GM23248 (cell line): Measurements from ENCODE around the gene MAGEB1. TPM values are rescaled to one million over a fixed set of nuclear protein-coding genes. Genes with fewer than 3 reads are reported as not detected.

Experiments
- DNase-seq: peaks from one replicate; pipeline ENCODE4 v3.0.0-alpha.2; 2015
- H2AFZ ChIP-seq: fragments of 200-600 bp; sonication (generic); 2 replicates; pipeline ENCODE4 v1.6.1; 2016; ENCODE audit warnings: antibody characterized with exemption
- H3F3A ChIP-seq: fragments of 200-600 bp; sonication (generic); 2 replicates; pipeline ENCODE4 v1.6.1; 2016; ENCODE audit warnings: mild to moderate bottlenecking, antibody characterized with exemption, mixed run types; ENCODE audit not compliant: insufficient read depth
- H3K27ac ChIP-seq: fragments of 200-600 bp; sonication (generic); 2 replicates; pipeline ENCODE4 v1.5.1; 2016; ENCODE audit warnings: mild to moderate bottlenecking
- H3K27me3 ChIP-seq: fragments of 200-600 bp; sonication (generic); replicated peaks from 2 replicates; pipeline ENCODE4 v1.6.1; 2016; ENCODE audit warnings: mild to moderate bottlenecking; ENCODE audit not compliant: insufficient read depth
- H3K36me3 ChIP-seq: fragments of 200-600 bp; sonication (generic); 2 replicates; pipeline ENCODE4 v1.6.1; 2016; ENCODE audit warnings: low read depth, mild to moderate bottlenecking
- H3K4me1 ChIP-seq: fragments of 200-600 bp; sonication (generic); 2 replicates; pipeline ENCODE4 v1.6.1; 2016; ENCODE audit warnings: mild to moderate bottlenecking; ENCODE audit not compliant: insufficient read depth
- H3K4me2 ChIP-seq: fragments of 200-600 bp; sonication (generic); one replicate; pipeline ENCODE4 v1.6.1; 2016; ENCODE audit warnings: mild to moderate bottlenecking; ENCODE audit not compliant: unreplicated experiment
- H3K4me3 ChIP-seq: fragments of 200-600 bp; sonication (generic); 2 replicates; pipeline ENCODE4 v1.5.1; 2016; ENCODE audit warnings: mild to moderate bottlenecking
- H3K79me2 ChIP-seq: fragments of 200-600 bp; sonication (generic); 2 replicates; pipeline ENCODE4 v1.6.1; 2016; ENCODE audit warnings: mild to moderate bottlenecking; ENCODE audit not compliant: insufficient read depth
- H3K9ac ChIP-seq: fragments of 200-600 bp; sonication (generic); 2 replicates; pipeline ENCODE4 v1.6.1; 2016; ENCODE audit warnings: mild to moderate bottlenecking
- H3K9me2 ChIP-seq: fragments of 200-600 bp; sonication (generic); 2 replicates; pipeline ENCODE4 v1.6.1; 2016; ENCODE audit warnings: mixed run types, mild to moderate bottlenecking, moderate library complexity; ENCODE audit not compliant: insufficient read depth
- H3K9me3 ChIP-seq: fragments of 200-600 bp; sonication (generic); one replicate; pipeline ENCODE4 v1.6.1; 2017; ENCODE audit warnings: low read depth
- H4K20me1 ChIP-seq: fragments of 200-600 bp; sonication (generic); 2 replicates; pipeline ENCODE4 v1.6.0; 2016; ENCODE audit not compliant: insufficient read depth
- EZH2 ChIP-seq: fragments of 200-600 bp; sonication (generic); IDR thresholded peaks from 2 replicates; pipeline ENCODE4 v1.6.1; 2018; ENCODE audit warnings: antibody characterized with exemption, mild to moderate bottlenecking; ENCODE audit not compliant: insufficient read depth, poor library complexity, severe bottlenecking
- EZH2phosphoT487 ChIP-seq: fragments of 200-600 bp; sonication (generic); IDR thresholded peaks from 2 replicates; pipeline ENCODE4 v1.6.1; 2018; ENCODE audit warnings: antibody characterized with exemption, moderate library complexity, mild to moderate bottlenecking, low read depth; ENCODE audit not compliant: insufficient read depth
- WGBS, 2 experiments: methylation state at CpG; one replicate each; pipeline ENCODE4 v1.1.6; 2015 to 2017; ENCODE audit warnings: low lambda C conversion rate in 2 of 2, low coverage in 1 of 2; ENCODE audit errors: missing lambda C conversion rate in 2 of 2; 5-methylcytosine and 5-hydroxymethylcytosine counted together
- in situ Hi-C: fragments of 300-500 bp; cut with MboI; formaldehyde crosslinking; loops from 2 replicates; pipeline ENCODE4 v1.15.0; 2020
- polyA plus RNA-seq: library from polyadenylated mRNA; unstranded; fragments of >200 nt; fragmentation: Nextera tagmentation; extraction: Ambion mirVana; gene quantifications from 2 replicates; pipeline ENCODE4 v1.2.1, GENCODE V29; 2016
- total RNA-seq: library from RNA; depleted of rRNA; stranded (reverse); fragments of >200 nt; shearing (Covaris generic); gene quantifications from 2 replicates; pipeline ENCODE4 v1.2.3, GENCODE V29; 2014

The MAGEB1 gene
- total and polyA plus RNA-seq, 2 experiments from 2014 or later: not detected

DNA sequence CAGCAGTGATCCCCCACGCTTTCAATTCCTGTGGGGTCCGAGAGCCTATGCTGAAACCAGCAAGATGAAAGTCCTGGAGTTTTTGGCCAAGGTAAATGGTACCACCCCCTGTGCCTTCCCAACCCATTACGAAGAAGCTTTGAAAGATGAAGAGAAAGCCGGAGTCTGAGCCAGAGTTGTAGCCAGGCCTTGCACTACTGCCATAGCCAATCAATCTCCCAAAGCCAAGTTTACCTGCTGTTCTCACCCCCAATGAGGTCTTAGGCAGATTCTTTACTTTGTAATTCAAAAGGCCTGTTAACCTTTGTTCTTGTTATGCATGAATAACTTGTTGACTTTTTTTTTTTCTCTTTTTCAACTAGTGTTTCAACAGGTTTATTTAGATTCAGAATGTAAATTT, 27.6 kb upstream of the MAGEB1 start:
- no peak overlapping the region for H3K4me3 ChIP-seq
- H3K4me2 ChIP-seq: no peak overlapping the region
- H3K9me2 ChIP-seq: no peaks in the 10 kb centered on the region
- H3K4me1 ChIP-seq: no peaks in the 10 kb centered on the region
- 6 to 13% methylated on average over 3 to 4 of the region's 4 CpGs for WGBS, 2 experiments
- H4K20me1 ChIP-seq: no peaks in the 10 kb centered on the region
- H3K27ac ChIP-seq: no peak overlapping the region
- H3K9me3 ChIP-seq: no peaks in the 10 kb centered on the region
- H3K9ac ChIP-seq: no peak overlapping the region
- DNase-seq: no peak
- no peaks in the 10 kb centered on the region for H3K79me2 ChIP-seq
- TF ChIP-seq EZH2 (no peak), EZH2phosphoT487 (no peak)
- in situ Hi-C loops: no loop called here
- no peaks in the 10 kb centered on the region for H3F3A ChIP-seq
- H2AFZ ChIP-seq: no peak overlapping the region
- no peaks in the 10 kb centered on the region for H3K27me3 ChIP-seq
- no peaks in the 10 kb centered on the region for H3K36me3 ChIP-seq

DNA sequence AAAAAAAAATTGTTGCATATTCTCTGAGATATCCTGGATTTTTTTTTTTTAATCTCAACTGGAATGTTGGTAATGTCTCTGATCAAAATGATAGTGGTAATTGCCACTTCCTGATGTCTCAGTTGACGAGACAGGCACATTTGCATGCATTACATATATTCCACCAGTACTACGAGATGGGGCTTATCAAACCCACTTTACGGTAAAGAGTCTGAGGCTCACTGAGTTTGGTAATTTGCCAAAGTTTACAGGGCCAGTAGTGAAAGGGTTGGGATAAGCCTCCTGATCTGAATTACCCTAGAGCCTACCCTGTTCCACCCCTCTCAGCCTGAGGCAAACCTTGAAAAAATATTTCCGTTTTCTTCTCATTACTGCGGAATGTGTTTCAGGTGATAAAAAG, 26.3 kb upstream of the MAGEB1 start:
- WGBS, 2 experiments: 60 to 66% methylated on average over 4 to 5 of the region's 5 CpGs

DNA sequence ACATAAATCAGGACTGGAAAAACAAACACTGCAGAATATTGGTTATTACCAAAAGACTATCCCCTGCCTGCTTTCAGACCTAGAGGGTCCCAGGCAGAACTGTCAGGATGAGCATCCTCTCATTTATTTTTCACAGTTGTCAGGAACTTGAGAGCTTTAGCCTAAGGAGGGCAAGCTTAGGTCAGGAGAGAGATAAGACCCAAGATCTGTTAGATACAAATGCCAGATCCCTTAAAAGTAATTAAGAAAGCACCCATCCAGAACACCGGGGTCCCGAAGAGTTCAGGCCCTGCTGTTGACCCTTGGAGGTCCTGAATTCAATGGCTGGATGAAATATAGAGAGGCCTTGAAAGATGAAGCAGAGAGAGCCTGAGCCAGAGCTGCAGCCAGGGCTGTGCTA, 22.4 kb upstream of the MAGEB1 start:
- Histone ChIP-seq H2AFZ (no peak overlapping the region), H3F3A (no peaks in the 10 kb centered on the region), H3K4me3 (no peak overlapping the region), H3K4me2 (no peak overlapping the region), H3K9ac (no peak overlapping the region), H3K9me3 (no peaks in the 10 kb centered on the region), H3K27ac (no peak overlapping the region), H3K79me2 (no peaks in the 10 kb centered on the region), H3K27me3 (no peaks in the 10 kb centered on the region), H3K9me2 (no peaks in the 10 kb centered on the region), H4K20me1 (no peaks in the 10 kb centered on the region), H3K4me1 (no peaks in the 10 kb centered on the region), H3K36me3 (no peaks in the 10 kb centered on the region)
- 12 to 16% methylated on average over 2 of the region's 2 CpGs for WGBS, 2 experiments
- TF ChIP-seq EZH2 (no peak), EZH2phosphoT487 (no peak)
- in situ Hi-C loops: no loop called here
- no peak for DNase-seq

More for the DNA sequence above, 26.3 kb upstream of the MAGEB1 start:
- Histone ChIP-seq H3K4me2 (no peak overlapping the region), H3K27me3 (no peaks in the 10 kb centered on the region), H3K4me1 (no peaks in the 10 kb centered on the region), H3K9ac (no peak overlapping the region), H3F3A (no peaks in the 10 kb centered on the region), H4K20me1 (no peaks in the 10 kb centered on the region), H3K27ac (no peak overlapping the region), H3K4me3 (no peak overlapping the region), H3K36me3 (no peaks in the 10 kb centered on the region), H3K9me3 (no peaks in the 10 kb centered on the region), H2AFZ (no peak overlapping the region), H3K9me2 (no peaks in the 10 kb centered on the region), H3K79me2 (no peaks in the 10 kb centered on the region)
- TF ChIP-seq EZH2 (no peak), EZH2phosphoT487 (no peak)
- DNase-seq: no peak
- in situ Hi-C loops: no loop called here

DNA sequence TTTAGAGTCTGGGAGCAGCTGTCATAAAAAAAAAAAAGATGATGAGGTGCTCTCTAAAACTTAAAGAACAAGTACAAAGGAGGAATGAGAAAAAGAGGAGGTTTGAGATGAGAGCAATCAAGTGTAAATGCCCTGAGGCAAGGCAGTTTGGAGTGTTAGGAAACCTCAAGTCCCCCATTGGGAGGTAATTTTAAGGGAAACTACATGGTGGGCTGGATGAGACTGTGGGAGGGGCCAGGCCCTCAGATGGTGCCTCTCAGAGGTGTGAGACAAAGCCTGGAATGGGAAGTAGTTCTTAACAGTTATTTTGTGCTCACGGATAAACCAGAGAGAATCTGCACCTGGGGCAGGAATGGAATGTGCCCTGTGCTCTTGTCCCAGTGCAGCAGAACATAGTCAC, 18.4 kb upstream of the MAGEB1 start:
- Histone ChIP-seq H3K9me2 (no peaks in the 10 kb centered on the region), H3K36me3 (no peaks in the 10 kb centered on the region), H3K27me3 (no peaks in the 10 kb centered on the region), H3K9me3 (no peaks in the 10 kb centered on the region), H3K27ac (no peak overlapping the region), H3K9ac (no peak overlapping the region), H2AFZ (no peak overlapping the region), H4K20me1 (no peaks in the 10 kb centered on the region), H3K4me2 (no peak overlapping the region), H3K4me3 (no peak overlapping the region), H3K4me1 (no peaks in the 10 kb centered on the region), H3F3A (no peaks in the 10 kb centered on the region), H3K79me2 (no peaks in the 10 kb centered on the region)
- in situ Hi-C loops: no loop called here
- 63 to 83% methylated on average over 1 of the region's 1 CpG for WGBS, 2 experiments
- TF ChIP-seq EZH2phosphoT487 (no peak), EZH2 (no peak)
- no peak for DNase-seq

DNA sequence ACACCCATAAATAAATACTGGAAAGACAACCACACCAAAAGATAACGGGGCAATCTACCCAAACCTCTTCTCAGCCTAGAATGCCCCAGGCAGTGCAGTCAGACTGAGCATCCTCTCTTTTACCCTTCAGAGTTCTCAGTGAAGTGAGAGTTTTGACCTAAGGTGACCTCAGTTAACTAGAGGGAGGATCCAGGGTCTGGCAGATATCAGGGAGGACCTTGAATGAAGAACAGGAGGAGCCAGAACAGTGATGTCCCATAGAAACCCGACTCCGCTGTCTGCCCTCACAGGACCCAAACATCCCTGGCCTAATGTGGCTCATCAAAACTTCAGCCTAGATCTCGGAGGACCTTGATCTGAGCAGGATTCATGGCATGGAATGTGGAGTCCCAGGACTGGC, 16.6 kb upstream of the MAGEB1 start, which contains the start of gene MAGEB3:
TSS of gene MAGEB3 (plus strand) at position 263 of the 400 bp plus-strand sequence. CDS start 5,268 bp downstream, outside the sequence.
- no peaks in the 10 kb centered on the region for H3K9me3 ChIP-seq
- TF ChIP-seq EZH2phosphoT487 (no peak), EZH2 (no peak)
- WGBS, 2 experiments: 57% methylated on average over 3 to 4 of the region's 4 CpGs

More for the DNA sequence above, 16.6 kb upstream of the MAGEB1 start, which contains the start of gene MAGEB3:
- H3K4me3 ChIP-seq: no peak within 1 kb of the TSS
- in situ Hi-C loops: no loop called here
- no peak for DNase-seq
- no peak within 1 kb of the TSS for H3K27ac ChIP-seq
- H3K4me2 ChIP-seq: no peak within 1 kb of the TSS
- no peak within 1 kb of the TSS for H2AFZ ChIP-seq
- no peaks in the 10 kb centered on the region for H3K36me3 ChIP-seq
- H3K9ac ChIP-seq: no peak within 1 kb of the TSS
- H4K20me1 ChIP-seq: no peaks in the 10 kb centered on the region
- no peaks in the 10 kb centered on the region for H3K4me1 ChIP-seq
- H3F3A ChIP-seq: no peaks in the 10 kb centered on the region
- no peaks in the 10 kb centered on the region for H3K9me2 ChIP-seq
- H3K27me3 ChIP-seq: no peaks in the 10 kb centered on the region
- H3K79me2 ChIP-seq: no peaks in the 10 kb centered on the region
